ENCODE results near the gene BCAR1. TPM values are rescaled to one million over a fixed set of nuclear protein-coding genes. Genes with fewer than 3 reads are reported as not detected.
"Not testable (repeated sequence)": the region's sequence is repeated elsewhere in the genome, so short reads cannot be mapped to it uniquely, and the experiment has no call there.

Gene BCAR1
- polyA plus RNA-seq, 4 donors = 57.1 to 105 (median 77.6) TPM

GRCh38 chr16:75243667-75244224 lies 7.7 kb downstream of the BCAR1 start:
- FAIRE-seq (no peak), DNase-seq (no peak)
- peaks cover 0 to 86% (median 4%) of the 10 kb centered on the region in 3 donors for H3K36me3 ChIP-seq (ENCODE audit: control insufficient read depth in 3 of 3, insufficient read depth in 2 of 3, low read depth in 1 of 3, low read length in 3 of 3)
- peak overlapping the region in 2 of 3 donors; percentile 88 to 95 for H3K27ac ChIP-seq (ENCODE audit: low read depth in 1 of 3, low read length in 2 of 3)
- no peaks in the 10 kb centered on the region for H3K27me3 ChIP-seq (ENCODE audit: control insufficient read depth in 3 of 3, insufficient read depth in 3 of 3, low read length in 3 of 3)
- no peaks in the 10 kb centered on the region for H3K9me3 ChIP-seq (ENCODE audit: control insufficient read depth in 2 of 2, insufficient read depth in 1 of 2, low read depth in 1 of 2, low read length in 1 of 2)
- no peak overlapping the region for H3K4me3 ChIP-seq (ENCODE audit: low read depth in 1 of 3, low read length in 3 of 3)
- H3K4me1 ChIP-seq (ENCODE audit: control insufficient read depth in 3 of 3, insufficient read depth in 2 of 3, low read depth in 1 of 3, low read length in 2 of 3) = peaks cover 0 to 61% (median 12%) of the 10 kb centered on the region in 3 donors
- 75 to 82% (median 77%) methylated on average over 19 to 20 of the region's 20 CpGs for WGBS, 3 donors

GRCh38 chr16:75242436-75243078 lies 8.9 kb downstream of the BCAR1 start:
- DNase-seq; H3K27me3 ChIP-seq (ENCODE audit: control insufficient read depth in 3 of 3, insufficient read depth in 3 of 3, low read length in 3 of 3); FAIRE-seq; H3K27ac ChIP-seq (ENCODE audit: low read depth in 1 of 3, low read length in 2 of 3); H3K4me3 ChIP-seq (ENCODE audit: low read depth in 1 of 3, low read length in 3 of 3); H3K9me3 ChIP-seq (ENCODE audit: control insufficient read depth in 2 of 2, insufficient read depth in 1 of 2, low read depth in 1 of 2, low read length in 1 of 2): not testable (repeated sequence)
- H3K4me1 ChIP-seq (ENCODE audit: control insufficient read depth in 3 of 3, insufficient read depth in 2 of 3, low read depth in 1 of 3, low read length in 2 of 3) = peaks cover 0 to 56% (median 9%) of the 10 kb centered on the region in 3 donors
- H3K36me3 ChIP-seq (ENCODE audit: control insufficient read depth in 3 of 3, insufficient read depth in 2 of 3, low read depth in 1 of 3, low read length in 3 of 3) = peaks cover 0 to 86% (median 4%) of the 10 kb centered on the region in 3 donors
- 90 to 92% (median 91%) methylated on average over 26 to 27 of the region's 27 CpGs for WGBS, 3 donors

GRCh38 chr16:75241955-75242354 lies 9.5 kb downstream of the BCAR1 start:
- DNase-seq (no peak), FAIRE-seq (no peak)
- no peaks in the 10 kb centered on the region for H3K9me3 ChIP-seq (ENCODE audit: control insufficient read depth in 2 of 2, insufficient read depth in 1 of 2, low read depth in 1 of 2, low read length in 1 of 2)
- 91 to 94% (median 92%) methylated on average over 11 to 13 of the region's 13 CpGs for WGBS, 3 donors
- H3K36me3 ChIP-seq (ENCODE audit: control insufficient read depth in 3 of 3, insufficient read depth in 2 of 3, low read depth in 1 of 3, low read length in 3 of 3) = peaks cover 0 to 86% (median 4%) of the 10 kb centered on the region in 3 donors
- H3K27me3 ChIP-seq (ENCODE audit: control insufficient read depth in 3 of 3, insufficient read depth in 3 of 3, low read length in 3 of 3) = no peaks in the 10 kb centered on the region
- peaks cover 0 to 52% (median 9%) of the 10 kb centered on the region in 3 donors for H3K4me1 ChIP-seq (ENCODE audit: control insufficient read depth in 3 of 3, insufficient read depth in 2 of 3, low read depth in 1 of 3, low read length in 2 of 3)
- H3K27ac ChIP-seq (ENCODE audit: low read depth in 1 of 3, low read length in 2 of 3) = no peak overlapping the region
- H3K4me3 ChIP-seq (ENCODE audit: low read depth in 1 of 3, low read length in 3 of 3) = no peak overlapping the region

GRCh38 chr16:75241412-75241811 lies 10.0 kb downstream of the BCAR1 start:
- Histone ChIP-seq H3K27me3 (ENCODE audit: control insufficient read depth in 3 of 3, insufficient read depth in 3 of 3, low read length in 3 of 3) (no peaks in the 10 kb centered on the region), H3K4me1 (ENCODE audit: control insufficient read depth in 3 of 3, insufficient read depth in 2 of 3, low read depth in 1 of 3, low read length in 2 of 3) (peaks cover 0 to 46% (median 9%) of the 10 kb centered on the region in 3 donors), H3K36me3 (ENCODE audit: control insufficient read depth in 3 of 3, insufficient read depth in 2 of 3, low read depth in 1 of 3, low read length in 3 of 3) (peaks cover 0 to 86% (median 4%) of the 10 kb centered on the region in 3 donors), H3K27ac (ENCODE audit: low read depth in 1 of 3, low read length in 2 of 3) (no peak overlapping the region), H3K9me3 (ENCODE audit: control insufficient read depth in 2 of 2, insufficient read depth in 1 of 2, low read depth in 1 of 2, low read length in 1 of 2) (no peaks in the 10 kb centered on the region), H3K4me3 (ENCODE audit: low read depth in 1 of 3, low read length in 3 of 3) (no peak overlapping the region)
- 75 to 80% (median 80%) methylated on average over 8 of the region's 8 CpGs for WGBS, 3 donors
- FAIRE-seq = no peak
- no peak for DNase-seq

- not testable (repeated sequence) for H3K4me3 ChIP-seq (ENCODE audit: low read depth in 1 of 3, low read length in 3 of 3); H3K27ac ChIP-seq (ENCODE audit: low read depth in 1 of 3, low read length in 2 of 3)
Observed at GRCh38 chr16:75240633-75241032, 10.8 kb downstream of the BCAR1 start.

GRCh38 chr16:75239542-75240122 lies 11.8 kb downstream of the BCAR1 start:
- Histone ChIP-seq H3K4me1 (ENCODE audit: control insufficient read depth in 3 of 3, insufficient read depth in 2 of 3, low read depth in 1 of 3, low read length in 2 of 3) (peaks cover 0 to 28% (median 8%) of the 10 kb centered on the region in 3 donors), H3K27me3 (ENCODE audit: control insufficient read depth in 3 of 3, insufficient read depth in 3 of 3, low read length in 3 of 3) (no peaks in the 10 kb centered on the region), H3K4me3 (ENCODE audit: low read depth in 1 of 3, low read length in 3 of 3) (no peak overlapping the region), H3K36me3 (ENCODE audit: control insufficient read depth in 3 of 3, insufficient read depth in 2 of 3, low read depth in 1 of 3, low read length in 3 of 3) (peaks cover 5 to 99% (median 9%) of the 10 kb centered on the region in 3 donors), H3K27ac (ENCODE audit: low read depth in 1 of 3, low read length in 2 of 3) (peak overlapping the region in 2 of 3 donors; percentile 5 to 71), H3K9me3 (ENCODE audit: control insufficient read depth in 2 of 2, insufficient read depth in 1 of 2, low read depth in 1 of 2, low read length in 1 of 2) (no peaks in the 10 kb centered on the region)
- no peak for FAIRE-seq
- 84 to 91% (median 87%) methylated on average over 15 to 19 of the region's 19 CpGs for WGBS, 3 donors
- DNase-seq = no peak

More at GRCh38 chr16:75240633-75241032, 10.8 kb downstream of the BCAR1 start:
- not testable (repeated sequence) for H3K9me3 ChIP-seq (ENCODE audit: control insufficient read depth in 2 of 2, insufficient read depth in 1 of 2, low read depth in 1 of 2, low read length in 1 of 2); DNase-seq; H3K27me3 ChIP-seq (ENCODE audit: control insufficient read depth in 3 of 3, insufficient read depth in 3 of 3, low read length in 3 of 3); FAIRE-seq
- Histone ChIP-seq H3K4me1 (ENCODE audit: control insufficient read depth in 3 of 3, insufficient read depth in 2 of 3, low read depth in 1 of 3, low read length in 2 of 3) (peaks cover 0 to 38% (median 9%) of the 10 kb centered on the region in 3 donors), H3K36me3 (ENCODE audit: control insufficient read depth in 3 of 3, insufficient read depth in 2 of 3, low read depth in 1 of 3, low read length in 3 of 3) (peaks cover 0 to 89% (median 5%) of the 10 kb centered on the region in 3 donors)
- WGBS, 3 donors = 81 to 98% (median 92%) methylated on average over 7 of the region's 7 CpGs

GRCh38 chr16:75238853-75239541 lies 12.4 kb downstream of the BCAR1 start:
- H3K4me3 ChIP-seq (ENCODE audit: low read depth in 1 of 3, low read length in 3 of 3) = no peak overlapping the region
- peaks cover 5 to 99% (median 13%) of the 10 kb centered on the region in 3 donors for H3K36me3 ChIP-seq (ENCODE audit: control insufficient read depth in 3 of 3, insufficient read depth in 2 of 3, low read depth in 1 of 3, low read length in 3 of 3)

More at GRCh38 chr16:75238853-75239541, 12.4 kb downstream of the BCAR1 start:
- Histone ChIP-seq H3K9me3 (ENCODE audit: control insufficient read depth in 2 of 2, insufficient read depth in 1 of 2, low read depth in 1 of 2, low read length in 1 of 2) (no peaks in the 10 kb centered on the region), H3K4me1 (ENCODE audit: control insufficient read depth in 3 of 3, insufficient read depth in 2 of 3, low read depth in 1 of 3, low read length in 2 of 3) (peaks cover 0 to 27% (median 2%) of the 10 kb centered on the region in 3 donors), H3K27ac (ENCODE audit: low read depth in 1 of 3, low read length in 2 of 3) (peak overlapping the region in 2 of 3 donors; percentile 29 to 71), H3K27me3 (ENCODE audit: control insufficient read depth in 3 of 3, insufficient read depth in 3 of 3, low read length in 3 of 3) (no peaks in the 10 kb centered on the region)
- DNase-seq (no peak), FAIRE-seq (no peak)
- 64 to 82% (median 69%) methylated on average over 16 of the region's 16 CpGs for WGBS, 3 donors

Data from small intestine (tissue), 7 donors.